PC-3 (cell line): Measurements from ENCODE around the gene TRAF3. TPM values are rescaled to one million over a fixed set of nuclear protein-coding genes. Genes with fewer than 3 reads are reported as not detected.

Experiments used
- ATAC-seq: fragments of 200-7000 bp; cut with Tn5 transposase; 2 replicates; pipeline ENCODE4 v1.9.1; 2020; ENCODE audit warnings: mild to moderate bottlenecking, moderate library complexity
- BruUV-seq: library from RNA; stranded (reverse); fragments of 400-500 nt; replicated peaks from 2 replicates; lab custom pipeline; 2021; lab: Mats Ljungman, UMichigan
- CTCF ChIA-PET: fragments of 300-600 bp; sonication (Branson Sonifier 250); formaldehyde crosslinking; loops from one replicate; lab custom pipeline; 2022; ENCODE audit warnings: antibody characterized with exemption; lab: Charles Lee
- POLR2A ChIA-PET: fragments of 300-600 bp; sonication (Branson Sonifier 250); formaldehyde crosslinking; loops from one replicate; lab custom pipeline; 2022; ENCODE audit warnings: antibody characterized with exemption; ENCODE audit not compliant: unreplicated experiment; lab: Charles Lee
- DNase-seq: peaks from one replicate; pipeline ENCODE4 v3.0.0-alpha.2; 2015
- H2AFZ ChIP-seq: fragments of 300-600 bp; sonication (generic); 2 replicates; pipeline ENCODE4 v1.6.0; 2016; ENCODE audit warnings: antibody characterized with exemption, low read length
- H3F3A ChIP-seq: fragments of 300-600 bp; sonication (generic); one replicate; pipeline ENCODE4 v1.6.0; 2017; ENCODE audit warnings: antibody characterized with exemption, low read length, control low read depth, mild to moderate bottlenecking; ENCODE audit not compliant: unreplicated experiment
- H3K27ac ChIP-seq: fragments of 300-600 bp; sonication (generic); 2 replicates; pipeline ENCODE4 v1.5.1; 2016; ENCODE audit warnings: mild to moderate bottlenecking, low read length
- H3K27me3 ChIP-seq: fragments of 300-600 bp; sonication (generic); 2 replicates; pipeline ENCODE4 v1.6.1; 2016; ENCODE audit warnings: low read length, mixed read lengths
- H3K36me3 ChIP-seq: fragments of 300-600 bp; sonication (generic); 2 replicates; pipeline ENCODE4 v1.6.1; 2016; ENCODE audit warnings: low read depth, mixed run types, low read length, mixed read lengths
- H3K4me1 ChIP-seq: fragments of 300-600 bp; sonication (generic); 2 replicates; pipeline ENCODE4 v1.5.1; 2016; ENCODE audit warnings: low read length; ENCODE audit not compliant: insufficient read depth
- H3K4me2 ChIP-seq: fragments of 300-600 bp; sonication (generic); 2 replicates; pipeline ENCODE4 v1.6.0; 2016; ENCODE audit warnings: low read length
- H3K4me3 ChIP-seq: fragments of 300-600 bp; sonication (generic); 2 replicates; pipeline ENCODE4 v1.5.1; 2016; ENCODE audit warnings: mild to moderate bottlenecking, low read length, mixed read lengths
- H3K79me2 ChIP-seq: fragments of 300-600 bp; sonication (generic); 2 replicates; pipeline ENCODE4 v1.6.1; 2017; ENCODE audit warnings: low read length, mixed read lengths
- H3K9ac ChIP-seq: fragments of 300-600 bp; sonication (generic); 2 replicates; pipeline ENCODE4 v1.6.0; 2016; ENCODE audit warnings: mild to moderate bottlenecking, low read length
- H3K9me2 ChIP-seq: fragments of 300-600 bp; sonication (generic); replicated peaks from 2 replicates; pipeline ENCODE4 v1.6.1; 2016; ENCODE audit warnings: mixed run types, low read length, mixed read lengths
- H3K9me3 ChIP-seq: fragments of 300-600 bp; sonication (generic); 2 replicates; pipeline ENCODE4 v1.6.1; 2016; ENCODE audit warnings: low read length, mixed read lengths
- H4K20me1 ChIP-seq: fragments of 300-600 bp; sonication (generic); 2 replicates; pipeline ENCODE4 v1.6.1; 2016; ENCODE audit warnings: low read length, mixed read lengths
- CTCF ChIP-seq: fragments of 300-600 bp; sonication (generic); conservative IDR thresholded peaks from 2 replicates; pipeline ENCODE4 v1.5.1; 2017; ENCODE audit warnings: antibody characterized with exemption, low read depth, mild to moderate bottlenecking, low read length
- EZH2 ChIP-seq: fragments of 300-600 bp; sonication (generic); IDR thresholded peaks from one replicate; pipeline ENCODE4 v1.6.1; 2017; ENCODE audit warnings: antibody characterized with exemption, mild to moderate bottlenecking, low read length; ENCODE audit not compliant: unreplicated experiment
- EZH2phosphoT487 ChIP-seq: fragments of 300-600 bp; sonication (generic); IDR thresholded peaks from 2 replicates; pipeline ENCODE4 v1.6.1; 2018; ENCODE audit warnings: mild to moderate bottlenecking, antibody characterized with exemption, low read length, borderline replicate concordance
- intact Hi-C: fragments of 100-400 bp; cut with micrococcal nuclease; formaldehyde crosslinking; loops from 2 replicates; pipeline ENCODE4 v1.9.0; 2023
- total RNA-seq: library from RNA; depleted of rRNA; stranded (reverse); fragments of >200 nt; gene quantifications from 2 replicates; pipeline ENCODE4 v1.2.3, GENCODE V29; 2014

TRAF3 gene
- total RNA-seq, 1 experiment from 2014 or later, result 19.4 TPM

GRCh38 chr14:102752239-102752847 lies 24.9 kb upstream of the TRAF3 start:
- Histone ChIP-seq H3K27me3 (no peaks in the 10 kb centered on the region), H3K9me2 (no peaks in the 10 kb centered on the region), H3K9me3 (no peaks in the 10 kb centered on the region), H2AFZ (no peak overlapping the region), H3F3A (no peaks in the 10 kb centered on the region), H3K36me3 (no peaks in the 10 kb centered on the region), H3K4me1 (no peaks in the 10 kb centered on the region), H4K20me1 (no peaks in the 10 kb centered on the region), H3K79me2 (no peaks in the 10 kb centered on the region), H3K27ac (no peak overlapping the region), H3K9ac (no peak overlapping the region), H3K4me2 (no peak overlapping the region), H3K4me3 (no peak overlapping the region)
- TF ChIP-seq EZH2phosphoT487 (no peak), EZH2 (no peak), CTCF (no peak)
- CTCF ChIA-PET, result no interaction called here
- BruUV-seq, result no TSS peak
- intact Hi-C loops, result no loop called here
- POLR2A ChIA-PET, result no interaction called here
- no peak for DNase-seq
- ATAC-seq, result no peak

DNA sequence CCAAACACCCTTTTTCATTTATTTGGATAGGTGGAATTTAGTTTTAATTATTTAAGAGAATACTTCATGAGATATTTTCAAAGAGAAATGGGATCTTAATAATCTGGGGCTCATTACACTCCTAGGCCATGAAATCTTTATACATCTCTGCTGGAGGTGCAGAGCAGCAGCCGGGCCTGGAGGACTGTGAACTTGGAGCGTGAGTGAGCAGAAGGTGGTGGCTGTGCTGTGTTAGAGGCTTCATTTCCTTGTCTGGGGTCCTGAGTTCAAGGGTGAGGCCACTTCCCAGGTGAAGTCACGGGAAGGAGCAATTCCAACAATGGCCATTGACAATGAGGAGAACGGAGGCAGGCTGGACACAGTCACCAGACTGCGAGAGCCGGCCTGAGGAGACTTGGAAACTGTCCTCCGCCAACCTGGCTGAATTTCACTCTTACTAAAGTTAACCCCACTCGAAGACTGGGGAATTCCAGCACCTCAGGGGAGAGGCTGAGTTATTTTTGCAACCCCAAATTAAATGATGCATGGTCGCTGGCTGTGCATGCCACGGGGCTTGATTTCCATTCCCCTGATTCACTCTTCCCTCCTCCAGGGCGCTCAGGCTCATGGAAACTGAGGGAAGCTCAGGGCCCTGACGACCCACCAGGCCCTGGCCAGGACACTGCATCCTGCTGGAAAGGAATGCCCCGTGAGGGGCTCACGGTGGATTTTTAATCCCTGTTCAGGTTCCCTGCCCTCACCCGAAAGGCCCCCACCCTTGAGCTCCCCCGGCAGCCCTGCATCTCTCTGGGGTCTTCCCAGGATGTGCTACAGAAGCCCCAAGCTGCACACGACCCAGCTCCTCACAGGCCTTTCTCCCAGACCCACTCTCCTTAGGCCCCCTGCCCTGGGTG lies 22.6 kb upstream of the TRAF3 start:
- POLR2A ChIA-PET, result no interaction called here

More for the DNA sequence above, 22.6 kb upstream of the TRAF3 start:
- no peaks in the 10 kb centered on the region for H3K27me3 ChIP-seq
- H3K9ac ChIP-seq, result no peak overlapping the region
- H3K4me1 ChIP-seq, result no peaks in the 10 kb centered on the region
- ATAC-seq, result no peak
- TF ChIP-seq EZH2 (no peak), CTCF (no peak), EZH2phosphoT487 (no peak)
- no peak overlapping the region for H3K27ac ChIP-seq
- H3K79me2 ChIP-seq, result no peaks in the 10 kb centered on the region
- DNase-seq, result no peak
- H3K9me3 ChIP-seq, result no peaks in the 10 kb centered on the region
- CTCF ChIA-PET, result no interaction called here
- H3K9me2 ChIP-seq, result no peaks in the 10 kb centered on the region
- no peak overlapping the region for H2AFZ ChIP-seq
- intact Hi-C loops, result no loop called here
- H4K20me1 ChIP-seq, result no peaks in the 10 kb centered on the region
- no TSS peak for BruUV-seq
- H3K36me3 ChIP-seq, result no peaks in the 10 kb centered on the region
- H3K4me2 ChIP-seq, result no peak overlapping the region
- no peaks in the 10 kb centered on the region for H3F3A ChIP-seq
- H3K4me3 ChIP-seq, result no peak overlapping the region
